Measurements from ENCODE around the gene PRPF40A.

- TF ChIP-seq CTCF (IDR thresholded peaks at IDR 0.05): no peak
- no peak for TF ChIP-seq POLR2AphosphoS5 (IDR thresholded peaks at IDR 0.05; ENCODE audit: insufficient read depth in 1 of 2, low read depth in 1 of 2)
Measured at GRCh38 chr2:152658221-152658620, 59.0 kb downstream of the PRPF40A start.
